Mesenchymal stem cell (in vitro differentiated cells and primary cell): Measurements from ENCODE around the gene ANKRD12.

Source experiments
- DNase-seq: peaks from one replicate; pipeline ENCODE4 v3.0.0-alpha.2; 2013
- H2AFZ ChIP-seq: one replicate; pipeline ENCODE4 v1.6.1; 2013; ENCODE audit warnings: low read depth, mild to moderate bottlenecking, control low read depth, inconsistent platforms, low read length, moderate library complexity
- H2AK5ac ChIP-seq: 2 replicates; pipeline ENCODE4 v1.6.1; 2013; ENCODE audit warnings: low read length, moderate library complexity, mild to moderate bottlenecking, inconsistent platforms; ENCODE audit not compliant: severe bottlenecking
- H2BK120ac ChIP-seq: one replicate; pipeline ENCODE4 v1.6.1; 2013; ENCODE audit warnings: low read depth, mild to moderate bottlenecking, inconsistent platforms, low read length, moderate library complexity
- H2BK12ac ChIP-seq, 2 experiments: one replicate each; pipeline ENCODE4 v1.6.1; 2013; ENCODE audit warnings: inconsistent platforms in 2 of 2, low read length in 2 of 2, mild to moderate bottlenecking in 2 of 2, moderate library complexity in 2 of 2, control low read depth in 1 of 2
- H2BK15ac ChIP-seq: one replicate; pipeline ENCODE4 v1.6.1; 2013; ENCODE audit warnings: mild to moderate bottlenecking, low read depth, inconsistent platforms; ENCODE audit not compliant: poor library complexity, severe bottlenecking
- H2BK5ac ChIP-seq: 2 replicates; pipeline ENCODE4 v1.6.1; 2013; ENCODE audit warnings: low read depth, mild to moderate bottlenecking, low read length, control low read depth, inconsistent platforms; ENCODE audit not compliant: poor library complexity, severe bottlenecking
- H3K14ac ChIP-seq, 2 experiments: one replicate each; pipeline ENCODE4 v1.6.1; 2013; ENCODE audit warnings: inconsistent platforms in 2 of 2, low read length in 2 of 2, control low read depth in 1 of 2, mild to moderate bottlenecking in 1 of 2, moderate library complexity in 1 of 2
- H3K18ac ChIP-seq, 2 experiments: one replicate each; pipeline ENCODE4 v1.6.1; 2013; ENCODE audit warnings: inconsistent platforms in 2 of 2, low read length in 2 of 2, control low read depth in 1 of 2, low read depth in 1 of 2, mild to moderate bottlenecking in 1 of 2
- H3K23ac ChIP-seq, 2 experiments: one replicate each; pipeline ENCODE4 v1.6.1; 2013; ENCODE audit warnings: inconsistent platforms in 2 of 2, low read length in 2 of 2, mild to moderate bottlenecking in 2 of 2, moderate library complexity in 2 of 2, control low read depth in 1 of 2
- H3K27ac ChIP-seq: 2 replicates; pipeline ENCODE4 v1.5.1; 2013; ENCODE audit warnings: mild to moderate bottlenecking, moderate library complexity, low read length, control low read depth, inconsistent platforms; ENCODE audit not compliant: poor library complexity, severe bottlenecking
- H3K27me3 ChIP-seq, 2 experiments: 2 replicates each; pipeline versions ENCODE4 v1.6.1 to v1.7.0; 2013; ENCODE audit warnings: low read length in 2 of 2, mild to moderate bottlenecking in 2 of 2, moderate library complexity in 2 of 2, control low read depth in 1 of 2, inconsistent platforms in 1 of 2; ENCODE audit not compliant: control insufficient read depth in 1 of 2, insufficient read depth in 1 of 2
- H3K36me3 ChIP-seq, 2 experiments: 2 replicates each; pipeline versions ENCODE4 v1.6.1 to v1.7.0; 2013; ENCODE audit warnings: low read length in 2 of 2, control low read depth in 1 of 2, inconsistent platforms in 1 of 2, low read depth in 1 of 2, mild to moderate bottlenecking in 1 of 2; ENCODE audit not compliant: insufficient read depth in 2 of 2, control insufficient read depth in 1 of 2
- H3K4ac ChIP-seq, 2 experiments: one replicate each; pipeline ENCODE4 v1.6.1; 2013; ENCODE audit warnings: inconsistent platforms in 2 of 2, low read length in 2 of 2, mild to moderate bottlenecking in 2 of 2, moderate library complexity in 2 of 2, control low read depth in 1 of 2, low read depth in 1 of 2
- H3K4me1 ChIP-seq: 2 replicates; pipeline ENCODE4 v1.6.1; 2013; ENCODE audit warnings: low read depth, low read length, control low read depth; ENCODE audit not compliant: control insufficient read depth, insufficient read depth
- H3K4me2 ChIP-seq: 2 replicates; pipeline ENCODE4 v1.6.1; 2013; ENCODE audit warnings: low read length, mild to moderate bottlenecking, inconsistent platforms; ENCODE audit not compliant: poor library complexity, severe bottlenecking
- H3K4me3 ChIP-seq, 2 experiments: 2 replicates each; pipeline versions ENCODE4 v1.5.1 to v1.7.0; 2013; ENCODE audit warnings: low read length in 2 of 2, mild to moderate bottlenecking in 2 of 2, control low read depth in 1 of 2, low read depth in 1 of 2; ENCODE audit not compliant: insufficient read depth in 1 of 2
- H3K79me1 ChIP-seq: replicated peaks from 2 replicates; pipeline ENCODE4 v1.6.1; 2013; ENCODE audit warnings: mild to moderate bottlenecking, control low read depth, low read length, inconsistent platforms; ENCODE audit not compliant: poor library complexity, severe bottlenecking
- H3K9ac ChIP-seq: 2 replicates; pipeline ENCODE4 v1.7.0; 2013; ENCODE audit warnings: mild to moderate bottlenecking, low read length, moderate library complexity
- H3K9me3 ChIP-seq: 2 replicates; pipeline ENCODE4 v1.7.0; 2013; ENCODE audit warnings: mild to moderate bottlenecking, low read length; ENCODE audit not compliant: control insufficient read depth
- H4K8ac ChIP-seq: one replicate; pipeline ENCODE4 v1.6.1; 2013; ENCODE audit warnings: inconsistent platforms, mild to moderate bottlenecking, low read length, moderate library complexity
- H4K91ac ChIP-seq: one replicate; pipeline ENCODE4 v1.6.1; 2013; ENCODE audit warnings: mild to moderate bottlenecking, low read length, inconsistent platforms
- WGBS: methylation state at CpG from one replicate; pipeline ENCODE4 v1.1.7; 2013; ENCODE audit warnings: mixed read lengths; 5-methylcytosine and 5-hydroxymethylcytosine counted together

The ANKRD12 gene

GRCh38 chr18:9280849-9281248 is 144.3 kb downstream of the ANKRD12 start:
- Histone ChIP-seq H3K9me3 (no peaks in the 10 kb centered on the region), H2BK120ac (no peak overlapping the region), H2BK15ac (no peak overlapping the region), H3K4ac (no peak overlapping the region), H4K91ac (no peak overlapping the region), H2AFZ (no peak overlapping the region), H3K79me1 (peaks cover 3% of the 10 kb centered on the region), H3K4me1 (no peaks in the 10 kb centered on the region), H4K8ac (no peak overlapping the region), H2AK5ac (no peak overlapping the region), H3K36me3 (peaks cover 8 to 81% of the 10 kb centered on the region in 2 experiments), H3K9ac (no peak overlapping the region), H3K23ac (no peak overlapping the region), H3K18ac (no peak overlapping the region), H3K4me3 (no peak overlapping the region), H2BK5ac (no peak overlapping the region), H3K27me3 (no peaks in the 10 kb centered on the region), H2BK12ac (no peak overlapping the region), H3K27ac (no peak overlapping the region), H3K4me2 (no peak overlapping the region), H3K14ac (no peak overlapping the region)
- peak; percentile 29 for DNase-seq
- 44% methylated on average over 1 of the region's 5 CpGs for WGBS

- Histone ChIP-seq H3K4me3 (no peak overlapping the region), H3K18ac (no peak overlapping the region), H3K4me1 (no peaks in the 10 kb centered on the region), H4K8ac (no peak overlapping the region), H2BK15ac (no peak overlapping the region), H3K4me2 (no peak overlapping the region), H2AFZ (no peak overlapping the region), H3K9me3 (no peaks in the 10 kb centered on the region), H2BK12ac (no peak overlapping the region), H3K9ac (no peak overlapping the region), H3K36me3 (peaks cover 6 to 71% of the 10 kb centered on the region in 2 experiments), H2BK120ac (no peak overlapping the region), H4K91ac (no peak overlapping the region), H3K27ac (no peak overlapping the region), H3K79me1 (peaks cover 3% of the 10 kb centered on the region), H3K27me3 (no peaks in the 10 kb centered on the region), H2BK5ac (no peak overlapping the region), H3K4ac (no peak overlapping the region), H3K23ac (no peak overlapping the region), H3K14ac (no peak overlapping the region), H2AK5ac (no peak overlapping the region)
- DNase-seq, result no peak
- no CpG with 5 or more reads among the region's 1 CpG for WGBS
Measured at GRCh38 chr18:9281780-9282179, 145.2 kb downstream of the ANKRD12 start.

- Histone ChIP-seq H2BK12ac (no peak overlapping the region), H3K79me1 (peaks cover 3% of the 10 kb centered on the region), H3K4me1 (no peaks in the 10 kb centered on the region), H3K18ac (no peak overlapping the region), H3K4me3 (no peak overlapping the region), H2AK5ac (no peak overlapping the region), H2BK15ac (no peak overlapping the region), H3K9ac (no peak overlapping the region), H3K9me3 (no peaks in the 10 kb centered on the region), H3K27ac (no peak overlapping the region), H3K23ac (no peak overlapping the region), H3K4me2 (no peak overlapping the region), H3K14ac (no peak overlapping the region), H4K8ac (no peak overlapping the region), H3K4ac (no peak overlapping the region), H2BK120ac (no peak overlapping the region), H2BK5ac (no peak overlapping the region), H3K27me3 (no peaks in the 10 kb centered on the region), H4K91ac (no peak overlapping the region), H2AFZ (no peak overlapping the region), H3K36me3 (peaks cover 6 to 55% of the 10 kb centered on the region in 2 experiments)
- WGBS, result 60% methylated on average over 1 of the region's 2 CpGs
- DNase-seq, result no peak
Measured at GRCh38 chr18:9283791-9284190, 147.2 kb downstream of the ANKRD12 start.

GRCh38 chr18:9285604-9286003 is 149.0 kb downstream of the ANKRD12 start:
- no peak overlapping the region for H3K9ac ChIP-seq
- no peak overlapping the region for H2AFZ ChIP-seq
- H3K79me1 ChIP-seq, result no peaks in the 10 kb centered on the region
- H3K4ac ChIP-seq, result no peak overlapping the region
- H3K23ac ChIP-seq, result no peak overlapping the region
- H3K27ac ChIP-seq, result no peak overlapping the region
- H2BK15ac ChIP-seq, result no peak overlapping the region
- no peak overlapping the region for H2BK5ac ChIP-seq
- H3K14ac ChIP-seq, result no peak overlapping the region
- peaks cover 0 to 37% of the 10 kb centered on the region in 2 experiments for H3K36me3 ChIP-seq
- H4K8ac ChIP-seq, result no peak overlapping the region
- no peaks in the 10 kb centered on the region for H3K9me3 ChIP-seq
- no peak overlapping the region for H2AK5ac ChIP-seq
- H4K91ac ChIP-seq, result no peak overlapping the region
- H3K27me3 ChIP-seq, result no peaks in the 10 kb centered on the region
- WGBS, result 94% methylated on average over 2 of the region's 2 CpGs
- DNase-seq, result no peak
- no peak overlapping the region for H2BK120ac ChIP-seq
- H3K4me2 ChIP-seq, result no peak overlapping the region
- H3K4me1 ChIP-seq, result no peaks in the 10 kb centered on the region
- no peak overlapping the region for H3K4me3 ChIP-seq
- no peak overlapping the region for H3K18ac ChIP-seq
- no peak overlapping the region for H2BK12ac ChIP-seq
